OCI-LY1 (cell line): ENCODE results near the gene PSMA2.

ENCODE experiments used
- H2AFZ ChIP-seq: fragments of 200-600 bp; sonication (generic), shearing (Covaris generic); 2 replicates; pipeline ENCODE4 v1.6.0; 2014; ENCODE audit warnings: antibody characterized with exemption, mild to moderate bottlenecking, low read length
- H3F3A ChIP-seq: fragments of 200-600 bp; sonication (generic), shearing (Covaris generic); 2 replicates; pipeline ENCODE4 v1.6.0; 2014; ENCODE audit warnings: mild to moderate bottlenecking, antibody characterized with exemption, low read length, moderate library complexity; ENCODE audit not compliant: insufficient read depth
- H3K27ac ChIP-seq: fragments of 200-600 bp; sonication (generic); 2 replicates; pipeline ENCODE4 v1.5.1; 2014; ENCODE audit warnings: low read length, mixed run types, mild to moderate bottlenecking, low read depth; ENCODE audit not compliant: poor library complexity, severe bottlenecking
- H3K27me3 ChIP-seq: fragments of 200-600 bp; sonication (generic); 2 replicates; pipeline ENCODE4 v1.6.0; 2014; ENCODE audit warnings: antibody characterized with exemption, mild to moderate bottlenecking, low read length, moderate library complexity; ENCODE audit not compliant: insufficient read depth
- H3K36me3 ChIP-seq: fragments of 200-600 bp; sonication (generic); 2 replicates; pipeline ENCODE4 v1.6.1; 2014; ENCODE audit warnings: mild to moderate bottlenecking, antibody characterized with exemption, low read length, moderate library complexity, mixed read lengths; ENCODE audit not compliant: insufficient read depth
- H3K4me1 ChIP-seq: fragments of 200-600 bp; sonication (generic); 2 replicates; pipeline ENCODE4 v1.5.1; 2014; ENCODE audit warnings: mild to moderate bottlenecking, low read length, moderate library complexity; ENCODE audit not compliant: insufficient read depth, severe bottlenecking
- H3K4me2 ChIP-seq: fragments of 200-600 bp; sonication (generic), shearing (Covaris generic); 2 replicates; pipeline ENCODE4 v1.6.1; 2014; ENCODE audit warnings: low read length
- H3K4me3 ChIP-seq: fragments of 200-600 bp; sonication (generic); 2 replicates; pipeline ENCODE4 v1.5.1; 2014; ENCODE audit warnings: low read length, low read depth, mild to moderate bottlenecking, mixed read lengths; ENCODE audit not compliant: poor library complexity, severe bottlenecking
- H3K79me2 ChIP-seq: fragments of 200-600 bp; shearing (Covaris generic); 2 replicates; pipeline ENCODE4 v1.6.1; 2016; ENCODE audit warnings: mixed run types, low read length, mixed read lengths; ENCODE audit not compliant: insufficient read depth
- H3K9ac ChIP-seq: fragments of 200-600 bp; sonication (generic), shearing (Covaris generic); 2 replicates; pipeline ENCODE4 v1.6.1; 2014; ENCODE audit warnings: mild to moderate bottlenecking, low read length, mixed read lengths
- H3K9me2 ChIP-seq: fragments of 200-600 bp; sonication (generic), shearing (Covaris generic); 2 replicates; pipeline ENCODE4 v1.6.1; 2014; ENCODE audit warnings: low read depth, mild to moderate bottlenecking, low read length, mixed read lengths
- H3K9me3 ChIP-seq: fragments of 200-600 bp; shearing (Covaris generic); 2 replicates; pipeline ENCODE4 v1.6.1; 2014; ENCODE audit warnings: low read length, mixed read lengths
- H4K20me1 ChIP-seq: fragments of 200-600 bp; sonication (generic), shearing (Covaris generic); 2 replicates; pipeline ENCODE4 v1.6.0; 2016; ENCODE audit warnings: mild to moderate bottlenecking, low read length; ENCODE audit not compliant: insufficient read depth
- CTCF ChIP-seq: fragments of 200-600 bp; sonication (generic), shearing (Covaris generic); IDR thresholded peaks from 2 replicates; pipeline ENCODE4 v1.5.1; 2017; ENCODE audit warnings: mild to moderate bottlenecking, antibody characterized with exemption, low read length, moderate library complexity, mixed read lengths
- EZH2 ChIP-seq: fragments of 200-600 bp; sonication (generic), shearing (Covaris generic); IDR thresholded peaks from 2 replicates; pipeline ENCODE4 v1.8.0; 2017; ENCODE audit warnings: borderline replicate concordance, mixed run types, mild to moderate bottlenecking, antibody characterized with exemption, low read length, moderate library complexity, mixed read lengths

Gene PSMA2

DNA sequence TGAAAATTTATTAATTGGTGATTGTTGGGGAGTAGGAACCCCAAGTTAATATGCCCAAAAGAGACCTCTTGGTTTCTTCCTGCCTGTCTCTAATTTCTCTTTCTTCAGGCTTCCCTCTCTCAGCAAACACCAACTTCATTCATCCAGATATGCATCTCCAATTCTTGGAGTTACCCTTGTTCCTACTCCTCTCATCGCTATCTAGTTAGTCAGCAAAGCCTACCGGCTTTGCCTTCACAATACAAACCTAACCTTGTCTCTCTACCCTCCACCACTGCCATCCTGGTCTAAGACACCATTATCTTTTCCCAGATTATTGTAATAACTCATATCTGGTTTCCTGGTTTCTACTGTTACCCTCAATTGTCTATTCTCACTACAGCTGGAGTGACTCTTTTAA is 48.1 kb upstream of the PSMA2 start:
- Histone ChIP-seq H3K79me2 (no peaks in the 10 kb centered on the region), H3K36me3 (no peaks in the 10 kb centered on the region), H2AFZ (no peak overlapping the region), H3K9me3 (no peaks in the 10 kb centered on the region), H3K4me3 (no peak overlapping the region), H4K20me1 (no peaks in the 10 kb centered on the region), H3K27me3 (no peaks in the 10 kb centered on the region), H3K4me2 (no peak overlapping the region), H3K9ac (no peak overlapping the region), H3F3A (no peaks in the 10 kb centered on the region), H3K9me2 (no peaks in the 10 kb centered on the region), H3K4me1 (no peaks in the 10 kb centered on the region), H3K27ac (no peak overlapping the region)
- TF ChIP-seq CTCF = no peak
- TF ChIP-seq EZH2 = no peak

GRCh38 chr7:42978496-42978895 is 46.5 kb upstream of the PSMA2 start:
- Histone ChIP-seq H4K20me1 (no peaks in the 10 kb centered on the region), H3K79me2 (no peaks in the 10 kb centered on the region), H3K9ac (no peak overlapping the region), H3F3A (no peaks in the 10 kb centered on the region), H3K4me3 (no peak overlapping the region), H3K9me3 (no peaks in the 10 kb centered on the region), H3K27ac (no peak overlapping the region), H3K9me2 (no peaks in the 10 kb centered on the region), H3K4me1 (no peaks in the 10 kb centered on the region), H2AFZ (no peak overlapping the region), H3K4me2 (no peak overlapping the region), H3K27me3 (no peaks in the 10 kb centered on the region), H3K36me3 (no peaks in the 10 kb centered on the region)
- no peak for TF ChIP-seq CTCF
- TF ChIP-seq EZH2 = no peak

GRCh38 chr7:42976371-42976770 is 44.4 kb upstream of the PSMA2 start:
- no peaks in the 10 kb centered on the region for H3K9me2 ChIP-seq
- H2AFZ ChIP-seq = no peak overlapping the region
- no peak for TF ChIP-seq EZH2
- no peak for TF ChIP-seq CTCF
- H3K27me3 ChIP-seq = no peaks in the 10 kb centered on the region
- H3K36me3 ChIP-seq = no peaks in the 10 kb centered on the region
- no peak overlapping the region for H3K27ac ChIP-seq
- no peaks in the 10 kb centered on the region for H3K4me1 ChIP-seq
- H3K79me2 ChIP-seq = no peaks in the 10 kb centered on the region
- no peak overlapping the region for H3K4me3 ChIP-seq
- H3K4me2 ChIP-seq = no peak overlapping the region
- no peak overlapping the region for H3K9ac ChIP-seq
- H3K9me3 ChIP-seq = no peaks in the 10 kb centered on the region
- H3F3A ChIP-seq = no peaks in the 10 kb centered on the region
- H4K20me1 ChIP-seq = no peaks in the 10 kb centered on the region
